GM21786 (cell line): ENCODE data around the gene DPM2.

Experiments used
- ATAC-seq: cut with Tn5 transposase; IDR thresholded peaks from one replicate; pipeline ENCODE4 v1.9.1; 2021; ENCODE audit not compliant: unreplicated experiment

Gene DPM2

DNA sequence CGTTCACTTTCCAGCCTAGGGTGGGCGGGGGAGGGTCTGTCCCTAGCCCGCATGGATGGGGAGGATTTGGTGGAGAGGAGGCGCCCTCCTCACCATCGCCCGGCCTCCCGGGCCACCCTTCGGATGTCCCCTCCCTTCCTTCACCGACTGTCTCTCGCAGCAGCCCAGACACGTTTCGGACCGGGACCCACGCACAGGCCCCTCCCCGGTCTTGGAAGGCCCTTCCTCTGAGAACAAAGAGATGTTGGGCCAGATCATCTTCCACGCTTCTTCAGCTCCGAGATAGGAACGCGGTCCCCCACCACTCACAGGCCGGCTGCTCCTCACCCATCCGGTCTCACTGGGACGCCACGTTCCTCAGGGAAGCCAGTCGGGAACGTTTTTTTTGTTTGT, 640 bp upstream of the DPM2 start:
- ATAC-seq = no peak

DNA sequence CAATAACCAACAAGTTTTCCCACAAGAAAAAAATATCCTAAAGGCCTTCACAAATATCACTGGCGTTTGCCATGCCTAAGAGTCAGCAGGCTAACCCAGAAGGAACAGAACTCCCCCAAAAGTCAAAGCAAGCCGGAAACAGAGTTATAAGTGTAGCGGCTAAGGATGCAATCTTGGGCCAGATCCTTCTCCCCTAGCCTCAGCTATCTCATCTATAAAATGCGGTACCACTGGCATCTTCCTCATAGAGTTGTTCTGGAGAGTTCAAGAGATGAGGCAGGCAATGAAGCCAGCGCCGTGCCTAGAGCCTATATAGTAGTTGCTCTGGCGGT, 632 bp downstream of the DPM2 start:
- no peak for ATAC-seq

DNA sequence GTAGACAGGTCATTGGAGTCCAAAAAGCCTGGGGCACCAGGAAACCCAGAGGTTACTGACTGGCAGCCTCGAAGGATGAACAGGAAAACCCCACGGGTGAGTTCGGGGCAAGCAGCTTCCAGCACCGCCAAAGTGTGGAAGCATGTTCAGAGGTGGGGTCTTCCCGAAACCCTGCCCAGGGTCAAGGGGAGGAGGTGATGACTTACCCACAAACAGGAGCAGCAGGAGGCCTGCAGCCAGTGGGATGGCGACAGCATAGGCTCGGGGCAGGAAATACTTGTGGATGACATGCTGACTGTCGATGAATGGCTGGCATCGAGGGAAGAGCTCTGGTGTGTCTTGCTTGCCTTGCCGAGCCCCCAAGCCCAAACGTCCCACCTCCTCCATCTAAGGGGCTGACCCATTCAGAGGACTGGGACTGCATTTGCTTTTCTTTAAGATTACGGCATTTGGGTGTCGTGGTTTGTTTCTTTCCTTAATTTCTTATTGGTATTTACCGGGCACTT, 1.3 kb downstream of the DPM2 start:
- ATAC-seq = no peak

DNA sequence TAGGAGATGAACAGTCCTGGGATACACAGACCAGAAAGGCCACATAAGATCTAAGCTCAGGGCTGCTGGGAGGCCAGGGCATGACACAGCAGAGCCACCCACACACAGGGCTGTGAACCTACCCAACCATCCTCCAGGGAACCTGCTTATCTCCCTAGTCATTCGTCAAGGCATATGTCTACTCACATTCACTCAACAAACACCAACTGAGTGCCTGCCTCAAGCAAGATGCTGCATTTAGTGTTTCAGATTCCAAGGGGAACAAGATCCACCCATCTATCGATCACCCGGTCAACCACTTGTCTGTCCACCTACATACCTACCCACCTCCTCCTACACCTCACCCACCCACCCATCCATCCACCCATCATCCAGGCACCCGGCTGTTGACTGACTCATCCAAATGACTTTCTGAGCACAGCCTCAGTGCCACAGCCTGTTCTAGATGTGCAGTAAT, 1.9 kb downstream of the DPM2 start:
- no peak for ATAC-seq

DNA sequence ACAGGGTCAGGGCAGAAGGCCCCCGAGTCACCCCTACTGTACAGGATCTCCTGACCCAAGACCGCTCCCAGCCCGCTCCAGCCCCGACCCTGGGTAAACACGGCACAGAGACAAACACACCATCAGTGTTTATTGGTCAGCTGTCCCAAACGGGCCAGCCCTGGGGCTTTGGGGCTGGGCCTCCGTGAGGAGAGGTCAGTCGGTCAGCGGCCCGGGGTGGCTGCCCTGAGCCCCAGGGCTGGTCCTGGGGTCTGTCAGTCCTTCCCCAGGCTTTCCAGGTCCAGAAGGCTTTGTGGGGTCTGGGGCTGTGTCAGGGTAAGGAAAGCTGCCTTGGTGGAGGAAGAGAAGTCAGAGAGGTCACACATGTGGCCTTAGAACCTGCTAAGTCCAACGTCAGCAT, 2.7 kb downstream of the DPM2 start:
- ATAC-seq = no peak

DNA sequence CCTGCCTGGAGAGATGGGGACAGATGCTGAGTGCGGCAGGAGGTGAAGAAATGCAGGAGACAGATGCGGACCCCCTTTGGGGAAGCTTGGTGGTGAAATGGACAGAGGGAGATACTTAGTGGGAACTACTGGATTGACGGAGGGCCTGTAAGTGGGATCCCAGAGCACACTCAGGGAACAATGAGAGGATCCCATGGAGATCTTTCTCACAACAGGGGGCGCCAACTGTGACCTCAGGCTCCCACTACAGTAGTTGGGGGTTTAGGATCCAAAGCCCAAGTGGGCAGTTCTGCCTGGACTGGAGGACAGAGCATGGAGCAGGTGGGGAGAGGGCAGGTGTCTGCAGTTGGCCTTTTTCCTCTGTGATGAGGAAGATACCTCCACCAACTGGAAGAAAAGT, 3.4 kb downstream of the DPM2 start:
- no peak for ATAC-seq

DNA sequence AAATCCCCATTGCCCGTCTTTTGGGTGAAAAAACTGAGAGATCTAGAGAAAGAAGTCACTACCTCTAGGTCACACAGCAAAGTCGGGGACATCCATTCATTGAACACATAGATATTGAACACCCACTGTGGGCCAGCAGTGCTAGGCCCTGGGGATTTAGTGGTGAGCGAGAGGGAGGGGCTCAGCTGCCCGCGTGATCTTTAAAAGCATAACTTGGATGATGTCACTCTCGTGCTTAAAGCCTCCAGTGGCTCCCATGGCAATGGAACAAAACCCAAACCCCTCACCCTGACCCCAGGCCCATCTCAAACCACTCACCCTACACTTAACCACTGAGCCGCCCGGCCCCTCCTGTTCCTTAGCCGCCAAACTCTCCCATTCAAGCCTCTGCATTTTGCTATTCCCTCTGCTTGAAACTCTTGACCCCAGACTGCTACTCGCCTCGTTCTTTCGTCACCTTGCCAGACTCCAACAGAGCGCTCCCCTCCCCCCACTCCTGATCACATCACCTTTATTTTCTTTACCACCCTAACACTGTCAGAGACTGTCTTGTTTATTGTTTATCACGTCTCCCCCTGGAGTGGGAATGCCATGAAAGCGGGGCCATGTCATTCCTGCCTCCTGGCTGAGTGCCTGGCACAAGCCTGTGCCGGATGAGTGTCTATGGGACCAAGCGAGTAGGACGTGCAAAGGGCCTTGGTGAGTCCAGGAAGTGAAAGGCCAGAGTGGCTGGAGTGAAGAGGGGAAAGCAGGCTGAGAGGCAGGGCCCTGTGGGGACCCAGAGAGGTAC, 6.4 kb downstream of the DPM2 start:
- peak; percentile 26 for ATAC-seq

DNA sequence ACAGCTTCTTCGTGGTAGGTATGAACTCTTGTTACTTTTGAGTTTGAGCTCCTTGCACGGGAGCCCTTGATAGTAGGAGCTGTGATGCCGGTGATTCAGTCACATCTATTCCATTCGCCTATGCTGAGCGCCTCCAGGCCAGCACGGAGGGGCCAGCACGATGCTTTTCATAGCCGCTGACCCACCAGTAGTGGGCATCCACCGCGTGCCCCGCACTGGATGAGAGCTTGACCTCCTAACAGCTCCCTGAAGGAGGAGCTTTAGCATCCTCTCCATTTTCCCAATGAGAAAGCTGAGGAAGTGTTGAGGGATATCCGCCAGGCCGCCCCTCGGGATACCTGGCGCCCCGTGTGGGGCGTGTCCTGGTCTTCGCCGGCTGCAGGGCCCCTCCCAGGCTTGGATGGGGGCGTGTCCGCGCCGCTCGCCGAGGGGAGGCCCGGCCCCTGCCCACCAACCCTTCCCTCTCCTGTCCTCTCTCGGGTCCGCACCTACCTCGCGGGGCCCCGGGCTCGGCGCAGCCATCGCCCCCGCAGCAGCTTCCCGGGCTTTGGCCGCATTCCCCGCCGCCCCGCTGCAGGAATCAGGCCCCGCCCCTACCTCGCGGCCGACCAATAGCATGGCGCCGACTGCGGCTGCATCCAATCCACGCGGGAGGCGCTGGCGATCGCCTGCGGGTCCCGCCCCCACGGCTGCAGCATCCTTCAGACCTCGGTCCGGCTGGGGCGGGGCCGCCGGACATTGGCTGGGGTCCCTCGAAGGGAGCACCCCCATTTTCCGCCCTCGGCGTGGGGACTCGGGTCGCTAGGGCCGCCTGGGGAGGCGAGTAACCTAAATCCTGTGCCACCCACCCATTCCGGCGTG, 7.2 kb downstream of the DPM2 start, which contains the start of gene PIP5KL1:
Gene PIP5KL1 (minus strand): TSS at position 547 of the 861 bp plus-strand sequence. CDS start 25 bp downstream, at position 522.
- ATAC-seq = peak; percentile 85

DNA sequence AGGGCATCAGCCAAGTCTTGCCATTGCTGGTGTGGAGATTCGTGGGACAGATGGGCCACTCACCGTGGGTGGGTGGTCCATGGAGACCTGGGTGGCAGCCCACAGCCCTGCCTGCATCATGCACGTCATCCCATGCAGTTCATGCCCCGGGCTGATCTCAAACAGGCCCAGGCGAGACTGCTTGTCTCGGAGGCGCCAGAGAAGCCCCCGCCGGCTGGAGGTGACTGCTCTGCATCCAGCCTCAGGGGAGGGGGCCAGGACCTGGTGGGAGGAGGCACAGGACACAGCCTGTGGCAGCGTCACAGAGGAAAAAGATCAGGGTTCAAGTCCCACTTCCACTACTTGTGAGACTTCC, 8.1 kb downstream of the DPM2 start:
- ATAC-seq = no peak

DNA sequence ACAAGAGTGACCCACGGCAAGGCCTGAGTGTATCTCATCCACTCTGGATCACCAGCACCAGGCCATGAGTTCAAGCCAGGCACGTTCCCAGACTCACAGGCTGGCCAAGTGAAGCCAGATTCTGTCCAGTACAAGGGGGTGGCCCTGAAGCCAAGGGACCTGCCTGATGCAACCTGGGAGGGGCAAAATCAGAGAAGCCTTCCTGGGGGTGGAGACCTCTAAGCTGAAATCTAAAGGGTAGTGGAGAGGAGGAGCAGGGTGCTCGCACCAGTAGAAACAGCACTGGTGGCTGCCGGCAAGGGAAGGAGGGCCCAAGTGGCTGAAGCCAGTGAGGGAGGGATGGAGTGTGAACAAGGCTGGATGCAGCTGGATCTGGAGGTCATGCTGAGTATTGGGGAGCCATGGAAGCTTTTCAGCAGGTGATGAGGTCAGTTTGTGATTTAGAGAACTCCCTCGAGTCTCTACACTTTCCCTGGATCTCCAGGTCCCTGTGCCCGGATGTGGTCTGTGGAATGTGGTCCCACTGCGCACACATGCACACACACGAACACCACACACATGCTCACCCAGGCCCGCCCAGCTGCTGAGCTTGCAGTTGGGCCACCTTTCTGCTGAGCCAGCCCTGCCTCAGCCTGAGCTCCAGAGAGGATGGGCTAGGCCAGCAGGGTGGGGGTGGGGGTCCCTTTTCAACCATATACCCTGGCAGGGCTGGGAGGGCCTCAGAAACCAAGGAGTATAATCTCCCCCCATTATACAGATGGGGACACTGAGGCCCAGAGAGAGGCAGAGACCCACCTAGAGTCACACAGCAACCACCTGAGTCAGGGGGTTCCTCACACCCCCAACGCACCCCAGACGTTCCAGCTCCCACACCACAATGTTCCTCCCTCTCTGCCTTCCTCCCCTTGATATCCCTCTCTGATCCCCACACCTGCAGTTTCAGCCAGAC, 8.7 kb downstream of the DPM2 start:
- no peak for ATAC-seq

DNA sequence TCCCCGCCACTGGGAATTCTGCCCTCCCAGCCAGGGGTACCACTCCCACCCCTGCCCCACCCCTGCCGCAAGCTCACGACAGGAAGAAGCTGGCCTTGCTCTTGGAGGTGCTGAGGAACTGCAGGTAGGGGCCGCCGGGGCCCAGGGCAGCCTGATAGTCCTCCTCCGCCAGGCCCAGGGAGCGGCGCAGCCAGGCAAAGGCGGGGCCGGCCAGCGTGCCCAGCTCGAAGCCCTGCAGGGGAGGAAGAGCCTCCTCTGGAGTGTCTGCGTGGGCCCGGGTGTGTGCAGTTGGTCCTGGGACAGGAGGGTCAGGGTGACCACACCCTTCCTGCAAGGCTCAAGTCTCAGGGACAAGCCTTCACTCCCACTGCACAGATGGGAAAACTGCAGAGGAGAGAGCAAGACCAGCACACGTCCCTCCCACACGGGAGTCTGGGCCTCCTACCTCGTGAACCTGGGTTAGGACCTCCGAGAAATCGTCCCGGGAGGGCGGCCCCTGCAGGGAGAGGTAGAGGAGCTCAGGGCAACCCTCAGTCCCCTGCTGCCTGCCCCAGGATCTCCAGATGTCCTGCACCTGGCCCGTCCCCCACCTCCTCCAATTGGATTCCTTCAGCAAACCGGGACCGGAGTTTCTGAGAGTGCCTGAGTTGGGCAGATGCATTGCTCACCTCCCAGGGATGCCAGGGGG, 9.5 kb downstream of the DPM2 start:
- ATAC-seq = no peak

DNA sequence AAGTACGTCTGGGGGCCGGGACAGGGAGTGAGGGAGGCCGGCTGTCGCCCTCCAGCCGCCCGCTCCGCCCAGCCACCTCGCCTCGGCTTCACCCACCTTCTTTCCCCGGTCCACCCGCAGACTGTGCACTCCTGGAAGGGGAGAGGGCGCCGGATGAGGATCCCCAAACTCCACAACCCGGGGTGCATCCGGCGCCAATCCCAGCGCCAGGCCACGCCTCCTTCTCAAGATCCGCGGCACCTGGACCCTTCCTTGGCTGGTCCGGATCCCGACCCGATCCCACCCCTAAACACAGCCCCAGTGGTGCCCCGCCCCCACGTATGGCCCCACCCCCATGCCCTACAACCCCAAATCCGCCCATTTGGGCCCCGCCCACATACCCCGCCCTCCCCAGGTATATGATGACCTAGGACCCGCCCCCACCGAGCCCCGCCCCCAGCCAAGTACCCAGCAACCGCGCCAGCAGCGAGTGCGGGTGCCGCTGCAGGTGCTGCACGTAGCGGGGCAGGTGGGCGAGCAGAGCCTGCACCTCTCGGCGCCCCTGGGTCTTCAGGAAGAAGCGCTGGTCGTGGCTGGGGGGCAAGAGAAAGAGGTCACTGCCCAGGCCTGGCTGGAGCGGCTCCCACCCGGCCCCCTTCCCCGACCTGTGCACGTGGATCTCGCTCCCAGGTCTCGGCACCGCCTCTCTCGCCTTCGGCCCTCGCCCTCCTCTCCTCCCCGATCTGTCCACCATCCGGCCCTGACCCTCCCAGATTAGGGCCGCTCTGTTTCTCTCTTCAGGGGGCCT, 10.3 kb downstream of the DPM2 start:
- no peak for ATAC-seq

DNA sequence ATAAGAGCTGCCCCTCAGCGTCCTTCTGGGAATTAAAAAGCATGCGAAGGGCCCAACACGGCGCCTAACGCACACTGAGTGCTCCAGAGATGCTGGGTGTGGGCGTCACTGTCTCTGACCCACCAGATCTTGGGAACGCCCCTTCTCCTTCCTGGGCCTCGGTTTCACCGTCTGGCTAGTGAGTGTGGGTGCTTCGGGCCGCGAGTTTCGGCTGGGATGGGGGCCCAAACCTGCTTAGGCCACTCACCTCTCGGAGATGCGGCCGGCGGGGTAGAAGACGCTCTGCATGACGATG, 10.8 kb downstream of the DPM2 start:
- ATAC-seq = no peak

DNA sequence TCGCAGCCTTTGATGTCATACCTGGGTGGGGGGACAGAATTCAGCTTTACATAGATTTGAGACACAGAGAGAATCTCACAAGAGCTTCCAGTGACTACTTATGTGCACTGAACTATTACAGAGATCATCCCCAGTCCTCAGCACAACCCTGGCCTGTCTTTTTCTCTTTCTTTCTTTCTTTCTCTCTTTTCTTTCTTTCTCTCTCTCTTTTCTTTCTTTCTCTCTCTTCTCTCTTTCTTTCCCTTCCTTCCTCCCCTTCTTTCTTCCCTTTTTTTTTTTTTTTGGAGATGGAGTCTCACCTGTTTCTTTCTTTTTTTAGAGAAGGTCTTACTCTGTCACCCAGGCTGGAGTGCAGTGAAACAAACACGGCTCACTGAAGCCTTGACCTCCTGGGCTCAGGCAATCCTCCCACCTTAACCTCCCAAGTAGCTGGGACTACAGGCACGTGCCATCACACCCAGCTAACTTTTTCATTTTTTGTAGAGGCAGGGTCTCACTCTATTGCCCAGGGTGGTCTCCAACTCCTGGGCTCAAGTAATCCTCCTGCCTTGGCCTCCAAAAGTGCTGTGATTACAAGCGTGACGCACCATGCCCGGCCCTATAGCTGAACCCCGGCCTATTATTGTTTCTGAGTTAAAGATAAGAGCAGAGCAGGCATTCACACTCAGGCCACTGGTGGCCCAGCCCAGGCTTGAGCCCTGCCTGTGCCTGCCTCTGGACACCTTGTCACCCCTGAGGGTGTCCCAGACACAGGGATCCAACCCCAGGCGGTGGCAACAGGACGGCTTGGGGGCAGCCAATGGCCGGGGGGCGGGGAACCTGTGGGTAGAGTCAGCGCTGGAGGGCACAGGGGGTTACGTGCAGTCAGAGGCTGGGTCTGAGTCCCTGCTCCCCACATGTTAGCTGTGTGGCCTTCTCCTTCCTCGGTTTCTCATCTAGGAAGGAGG, 11.4 kb downstream of the DPM2 start:
- ATAC-seq = no peak

DNA sequence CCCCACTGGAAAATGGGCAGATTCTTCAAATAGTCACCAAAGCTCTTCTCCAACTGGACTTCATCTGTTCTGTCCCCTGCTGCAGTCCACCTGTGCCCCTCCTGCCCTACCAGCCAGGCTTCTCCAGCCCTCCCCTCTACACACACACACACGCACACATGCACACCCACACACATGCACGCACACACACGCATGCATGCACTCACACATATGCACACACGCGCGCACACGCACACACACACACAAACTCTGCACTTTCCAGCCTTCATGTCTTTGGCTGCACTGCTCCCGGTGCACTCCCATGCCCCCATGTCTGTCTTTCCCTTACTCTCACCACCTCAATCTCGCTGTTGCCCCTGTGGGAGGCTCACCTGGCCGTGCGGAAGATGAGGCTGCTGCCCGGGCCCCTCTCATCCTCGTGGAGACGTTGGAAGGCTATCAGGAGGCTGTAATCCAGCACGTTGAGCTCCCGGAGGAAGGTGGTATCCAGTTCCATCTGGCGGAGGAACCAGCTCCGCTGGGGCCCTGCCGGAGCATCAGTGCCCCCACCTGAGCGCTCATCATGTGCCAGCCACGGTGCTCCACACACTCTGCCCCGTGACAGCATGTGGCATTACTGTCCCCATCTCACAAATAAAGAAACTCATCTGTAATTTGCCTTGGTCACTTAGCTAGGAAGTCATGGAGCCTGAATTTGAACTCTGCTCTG, 12.8 kb downstream of the DPM2 start:
- no peak for ATAC-seq

DNA sequence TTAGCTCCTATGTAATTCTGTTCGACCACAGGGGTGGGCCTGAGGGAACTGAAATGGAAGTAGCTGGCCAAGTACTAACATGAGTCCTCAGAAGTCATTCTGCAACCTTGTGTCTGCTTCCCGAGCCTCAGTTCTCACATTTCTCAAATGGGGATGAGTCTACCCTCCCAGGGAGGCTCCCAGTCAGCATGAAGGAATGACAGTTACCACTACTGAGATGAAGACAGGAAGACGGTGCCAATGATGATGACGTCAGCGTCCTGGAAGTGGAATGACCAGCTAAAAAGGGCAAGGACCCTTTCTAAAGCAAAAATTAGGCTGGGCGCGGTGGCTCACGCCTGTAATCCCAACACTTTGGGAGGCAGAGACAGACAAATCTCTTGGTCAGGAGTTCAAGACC, 13.9 kb downstream of the DPM2 start:
- no peak for ATAC-seq

DNA sequence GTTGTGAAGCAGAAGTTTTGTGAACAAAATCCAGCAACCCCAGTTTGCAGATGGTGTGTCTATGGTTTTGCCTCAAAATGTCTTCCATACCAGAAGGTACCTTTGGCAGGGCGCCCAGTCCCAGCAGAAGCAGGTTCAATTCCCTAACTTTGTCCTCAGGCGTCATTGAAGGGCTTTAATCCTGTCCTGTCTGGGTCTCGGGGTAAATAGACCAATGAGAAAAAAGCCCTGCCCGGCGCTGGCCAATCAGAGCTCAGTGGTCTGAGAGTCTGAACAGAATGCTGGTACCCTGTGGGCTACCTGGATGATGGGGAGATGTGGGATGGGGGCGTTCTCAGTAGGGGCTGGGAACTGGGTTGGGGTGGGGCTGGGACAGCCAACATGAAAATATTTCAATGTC, 14.6 kb downstream of the DPM2 start:
- no peak for ATAC-seq

DNA sequence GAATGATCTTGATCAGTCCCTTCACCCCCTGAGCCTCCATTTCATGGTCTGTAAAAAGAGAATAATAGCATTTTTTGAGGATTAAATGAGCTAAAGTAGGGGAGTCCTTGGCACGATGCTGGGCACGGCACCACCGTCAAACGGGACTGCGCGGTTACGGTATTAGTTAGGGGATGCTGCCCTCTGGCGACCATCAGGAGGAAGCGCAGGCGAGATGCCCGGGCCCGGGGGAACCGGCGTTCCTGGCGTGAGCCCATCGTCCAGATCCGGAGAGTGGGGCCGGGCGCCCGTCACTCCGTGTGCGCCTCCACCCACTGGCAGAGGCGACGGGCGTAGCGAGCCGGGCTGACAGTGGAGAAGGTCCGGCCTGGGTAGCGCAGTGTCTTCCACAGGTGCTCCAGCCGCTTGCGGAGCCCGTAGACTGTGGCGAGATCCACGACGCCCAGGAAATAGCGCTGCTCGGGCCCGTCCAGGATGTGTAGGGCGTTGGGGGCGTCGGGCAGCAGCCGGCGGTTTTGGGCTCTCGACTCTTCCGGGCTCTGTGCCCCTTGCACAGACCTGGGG, 16.0 kb downstream of the DPM2 start:
- no peak for ATAC-seq
